Cerebellar nuclear complex (tissue), 1 donor: ENCODE measurements around the gene ADGRF1.
"Not testable (repeated sequence)": the region's sequence is repeated elsewhere in the genome, so short reads cannot be mapped to it uniquely, and the experiment has no call there.

Experiments
- DNase-seq, 2 experiments: peaks; one replicate each; lab custom pipeline; 2025; lab: John Stamatoyannopoulos, UW

ADGRF1 gene

DNA sequence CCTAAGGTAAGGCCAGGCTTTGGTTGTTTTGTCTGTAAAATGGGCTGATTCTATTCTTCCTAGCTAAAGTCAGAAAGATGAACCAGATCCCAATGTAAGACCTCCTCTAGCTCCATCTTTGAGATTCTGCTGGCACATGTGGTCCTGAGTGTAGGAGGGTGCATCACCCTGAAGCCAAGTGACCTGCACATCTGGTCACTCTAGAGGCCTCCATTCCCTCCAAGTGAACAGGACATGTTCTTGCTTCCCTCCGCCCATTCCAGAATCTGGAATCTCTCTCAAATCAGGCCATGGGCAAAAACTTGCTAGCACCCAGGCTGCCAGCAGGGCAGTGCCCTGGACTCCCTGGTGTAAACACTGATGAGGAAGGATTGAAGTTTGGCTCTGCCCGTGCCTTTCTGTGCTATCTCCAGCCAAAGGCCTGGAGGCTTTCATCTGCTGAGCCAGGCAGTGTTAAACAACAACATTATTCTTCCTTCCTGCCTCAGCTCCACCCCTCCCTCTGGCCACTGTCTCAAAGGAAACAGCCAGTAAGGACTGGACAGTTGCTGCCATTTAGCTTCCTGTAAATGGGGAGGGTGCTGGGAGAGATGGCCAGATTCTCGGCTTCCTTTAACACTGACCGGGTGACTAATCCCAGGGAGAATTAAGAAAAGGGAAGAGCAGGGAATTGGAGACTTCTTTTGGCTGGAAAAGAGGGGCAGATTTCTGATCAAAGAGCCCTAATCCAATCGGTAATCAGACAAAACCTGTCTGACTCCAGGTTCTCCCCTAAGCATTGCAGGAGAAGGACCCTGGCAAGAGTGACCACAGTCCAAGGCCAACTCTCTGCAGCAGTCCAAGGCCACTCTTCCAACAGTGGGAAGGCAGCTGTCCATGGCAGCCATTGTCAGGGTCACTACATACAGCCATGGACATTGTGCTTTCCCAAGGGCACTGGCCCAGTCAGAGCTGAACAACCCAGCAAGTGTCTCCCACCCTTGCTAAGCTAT is 19.5 kb upstream of the ADGRF1 start:
- no peak for DNase-seq

DNA sequence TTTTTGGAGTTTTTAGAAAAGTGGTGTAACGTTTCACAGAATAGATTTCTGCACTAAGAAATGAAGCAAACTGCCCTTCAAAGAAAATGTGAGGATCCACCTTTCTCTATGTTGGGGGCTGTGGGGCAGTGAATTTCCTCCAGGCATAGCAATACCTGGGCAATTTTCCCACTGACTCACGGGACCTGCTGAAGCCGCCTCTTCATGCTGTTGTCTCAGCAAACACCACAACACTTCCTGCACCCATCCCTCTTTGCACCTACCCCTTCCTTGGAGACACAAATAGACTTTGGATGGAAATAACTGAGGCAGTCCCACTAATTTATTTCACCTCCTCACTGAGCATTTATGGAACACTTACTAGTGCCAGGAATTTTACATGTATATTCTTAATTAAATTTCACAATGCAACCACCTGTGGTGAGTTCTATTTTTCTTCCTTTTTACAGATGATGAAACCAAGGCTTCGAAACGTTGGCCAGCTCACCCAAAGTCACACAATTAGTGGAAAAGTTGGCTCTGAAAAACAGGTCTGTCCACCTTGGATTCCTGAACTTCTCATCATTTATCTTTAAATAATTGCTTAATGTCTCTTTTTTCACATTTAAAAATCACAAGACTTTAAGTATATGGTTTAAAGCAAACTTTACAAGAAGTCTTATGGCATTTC is 17.2 kb upstream of the ADGRF1 start:
- DNase-seq, result no peak

DNA sequence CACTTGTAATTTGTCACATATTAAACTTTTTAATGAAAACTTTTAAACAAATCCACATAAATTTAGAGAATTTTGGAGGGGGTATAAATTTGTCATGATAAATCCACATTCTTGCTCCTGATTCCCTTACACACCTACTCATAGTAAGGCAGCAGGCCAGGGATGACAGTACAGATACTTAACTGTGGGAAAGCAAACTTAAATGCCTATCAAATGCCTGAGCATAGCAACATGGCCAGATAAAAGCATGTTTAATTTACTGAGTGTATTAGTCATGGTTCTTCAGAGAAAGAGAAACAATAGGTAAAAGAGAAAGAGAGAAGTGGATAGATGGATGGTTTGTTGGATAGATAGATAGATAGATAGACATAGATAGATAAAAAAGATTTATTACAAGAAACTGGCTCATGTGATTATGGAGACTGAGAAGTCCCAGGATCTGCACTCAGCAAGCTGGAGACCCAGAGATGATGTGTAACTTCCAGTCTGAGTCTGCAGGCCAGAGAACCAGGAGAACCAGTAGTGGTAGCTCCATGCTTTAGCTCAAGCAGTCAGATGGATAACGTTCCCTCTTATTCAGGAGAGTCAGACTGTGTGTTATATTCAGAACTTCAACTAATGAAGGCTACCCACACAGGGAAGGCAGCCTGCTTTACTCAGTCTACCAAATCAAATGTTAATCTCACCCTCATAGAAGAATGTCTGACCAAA is 15.9 kb upstream of the ADGRF1 start:
- DNase-seq, result no peak

DNA sequence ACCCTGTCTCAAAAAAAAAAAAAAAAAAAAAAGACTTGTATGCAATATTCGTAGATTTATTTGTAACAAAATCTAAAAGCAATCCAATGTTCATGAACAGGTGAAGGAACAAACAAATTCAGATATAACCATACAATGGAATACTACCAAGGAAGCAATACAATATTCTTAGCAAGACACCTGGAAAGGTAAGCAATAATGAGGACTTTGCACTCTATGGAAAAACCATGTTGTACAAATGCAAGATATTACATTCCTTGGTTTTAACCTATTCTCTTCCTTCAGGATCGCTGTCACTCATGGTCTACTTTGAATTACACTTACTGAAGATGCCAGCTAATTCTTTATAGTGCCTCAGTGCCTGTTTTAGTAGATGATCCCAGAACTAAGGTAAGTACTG is 14.7 kb upstream of the ADGRF1 start:
- DNase-seq, result no peak

DNA sequence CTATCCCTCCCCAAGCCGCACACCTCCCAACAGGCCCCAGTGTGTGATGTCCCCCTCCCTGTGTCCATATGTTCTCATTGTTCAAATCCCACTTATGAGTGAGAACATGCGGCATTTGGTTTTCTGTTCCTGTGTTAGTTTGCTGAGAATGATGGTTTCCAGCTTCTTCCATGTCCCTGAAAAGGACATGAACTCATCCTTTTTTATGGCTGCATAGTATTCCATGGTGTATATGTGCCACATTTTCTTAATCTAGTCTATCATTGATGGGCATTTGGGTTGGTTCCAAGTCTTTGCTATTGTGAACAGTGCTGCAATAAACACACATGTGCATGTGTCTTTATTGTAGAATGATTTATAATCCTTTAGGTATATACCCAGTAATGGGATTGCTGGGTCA is 12.2 kb upstream of the ADGRF1 start:
- not testable (repeated sequence) for DNase-seq

DNA sequence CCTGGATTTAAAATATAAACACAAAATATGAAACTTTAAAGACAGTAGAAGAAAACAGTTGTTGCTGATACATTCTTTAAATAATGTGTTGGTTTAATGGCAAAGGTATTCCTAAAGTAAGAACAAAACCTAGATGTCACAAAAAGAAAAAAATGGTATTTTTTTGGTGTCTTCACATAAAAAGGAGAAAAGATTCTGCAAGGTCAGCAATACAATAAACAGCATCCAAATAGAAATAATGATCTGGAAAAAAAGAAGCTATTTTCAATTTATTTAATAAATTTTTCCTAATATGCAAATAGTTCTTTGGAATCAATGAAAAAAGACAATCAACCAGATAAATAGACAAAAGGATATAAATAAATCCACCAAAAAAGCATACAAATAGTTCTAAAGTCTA is 6.5 kb upstream of the ADGRF1 start:
- DNase-seq, result no peak

DNA sequence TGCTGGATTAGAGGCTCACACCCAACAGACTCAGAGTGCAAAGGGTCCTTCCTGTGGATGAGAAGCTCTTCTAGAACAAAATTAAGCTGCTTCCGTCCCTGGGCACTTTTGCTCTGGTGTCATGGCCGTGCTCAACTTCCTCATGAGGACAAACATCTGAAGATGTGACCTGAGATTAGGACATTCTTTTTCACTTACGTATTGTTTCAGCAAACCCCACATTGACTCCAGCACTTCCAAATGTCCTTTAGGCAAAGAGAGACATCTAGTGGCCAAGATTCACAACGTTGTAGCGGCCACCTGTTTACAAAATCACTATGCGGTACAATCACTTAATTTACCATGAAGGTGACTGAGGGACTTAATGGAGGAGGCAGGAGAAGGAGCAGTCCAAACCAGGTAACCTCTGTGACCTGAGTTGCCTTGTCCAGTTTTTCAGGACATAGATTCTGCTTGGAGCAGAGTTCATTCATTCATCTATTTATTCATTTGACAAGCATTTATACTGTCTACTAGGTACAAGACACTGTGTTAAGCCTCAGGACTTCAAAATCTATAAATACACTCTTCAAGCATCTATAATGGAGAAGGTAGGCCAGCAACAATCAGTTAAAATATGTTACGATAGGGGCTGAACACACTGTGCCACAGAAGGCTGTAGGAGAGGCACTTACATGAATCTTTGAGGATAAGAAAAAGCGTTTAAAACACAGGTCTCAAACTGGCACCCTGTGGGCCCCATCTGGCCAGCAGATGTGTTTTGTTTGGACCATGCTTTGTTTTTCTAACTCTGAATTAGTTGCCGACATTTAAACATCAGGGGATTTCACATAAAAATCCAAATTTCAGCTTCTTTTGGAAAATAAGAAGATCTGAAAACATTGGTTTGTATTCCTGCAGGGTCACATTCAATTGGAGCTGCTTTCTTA is 5.6 kb upstream of the ADGRF1 start:
- DNase-seq, result peak in 1 of 2 experiments; percentile 19

GRCh38 chr6:47047097-47047478 is 5.0 kb upstream of the ADGRF1 start:
- no peak for DNase-seq

GRCh38 chr6:47044397-47044796 is 2.3 kb upstream of the ADGRF1 start:
- DNase-seq, result no peak

DNA sequence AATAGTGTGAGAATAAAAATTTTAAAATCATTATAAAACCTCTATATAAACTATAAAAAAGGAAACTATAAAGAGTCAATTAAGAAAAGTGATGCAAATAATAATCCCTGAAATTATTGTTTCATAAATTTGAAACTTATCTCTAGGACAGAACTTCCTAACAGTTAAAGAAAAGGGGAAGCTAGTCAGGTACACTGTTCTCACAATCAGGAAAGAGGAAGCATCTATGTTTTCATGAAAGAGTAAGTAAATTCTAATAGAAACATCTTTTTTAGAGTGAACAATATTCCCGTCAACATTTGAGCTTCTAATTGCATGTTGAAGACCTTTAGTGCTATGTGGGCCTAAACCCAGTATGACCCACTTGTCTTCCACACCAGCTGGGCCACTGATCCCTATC is 1.2 kb upstream of the ADGRF1 start:
- no peak for DNase-seq

DNA sequence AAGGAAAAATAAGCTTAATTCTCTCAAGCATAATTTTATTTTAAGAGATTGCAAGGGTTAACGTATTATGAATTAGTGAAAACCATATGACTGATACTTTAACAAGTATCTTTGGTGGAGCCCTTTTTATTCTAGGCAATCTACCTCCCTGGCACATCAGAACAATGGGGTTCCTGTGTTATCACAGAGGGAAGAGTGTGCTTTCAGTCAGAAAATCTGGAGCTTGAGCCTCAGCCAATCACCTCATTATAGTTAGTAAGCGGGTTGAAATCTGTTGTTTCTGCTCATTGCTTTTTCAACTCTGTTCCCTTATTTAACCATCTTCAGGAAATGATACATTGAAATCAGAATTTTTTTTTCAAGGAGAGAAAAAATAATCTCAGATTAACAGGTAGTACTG is 391 bp downstream of the ADGRF1 start:
- no peak for DNase-seq

DNA sequence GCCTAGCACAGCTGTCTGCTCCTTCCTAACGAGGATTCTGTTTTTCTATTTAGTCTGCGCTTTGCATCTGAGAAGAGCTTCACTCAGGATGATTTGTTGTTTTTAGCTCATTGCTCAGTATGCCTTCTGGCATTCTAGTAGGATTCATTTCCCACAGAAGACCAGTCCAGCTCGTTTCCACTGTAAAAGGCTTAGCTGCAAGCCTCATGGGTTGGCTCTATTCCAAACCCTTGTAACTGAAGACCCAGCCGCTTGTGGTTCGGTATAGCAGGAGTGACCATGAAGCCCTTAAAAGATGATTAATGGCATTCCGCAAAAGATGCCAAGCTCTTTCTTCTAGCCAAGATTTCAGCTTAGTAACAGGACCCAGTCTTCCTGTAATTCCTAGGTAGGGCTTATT is 7.2 kb downstream of the ADGRF1 start:
- DNase-seq, result no peak

- peak in 1 of 2 experiments; percentile 44 for DNase-seq
Observed at GRCh38 chr6:47034421-47034820, 7.7 kb downstream of the ADGRF1 start.

GRCh38 chr6:47032974-47033765 is 9.0 kb downstream of the ADGRF1 start:
- DNase-seq, result no peak

- DNase-seq, result no peak
Observed at GRCh38 chr6:47031656-47032055, 10.5 kb downstream of the ADGRF1 start.

DNA sequence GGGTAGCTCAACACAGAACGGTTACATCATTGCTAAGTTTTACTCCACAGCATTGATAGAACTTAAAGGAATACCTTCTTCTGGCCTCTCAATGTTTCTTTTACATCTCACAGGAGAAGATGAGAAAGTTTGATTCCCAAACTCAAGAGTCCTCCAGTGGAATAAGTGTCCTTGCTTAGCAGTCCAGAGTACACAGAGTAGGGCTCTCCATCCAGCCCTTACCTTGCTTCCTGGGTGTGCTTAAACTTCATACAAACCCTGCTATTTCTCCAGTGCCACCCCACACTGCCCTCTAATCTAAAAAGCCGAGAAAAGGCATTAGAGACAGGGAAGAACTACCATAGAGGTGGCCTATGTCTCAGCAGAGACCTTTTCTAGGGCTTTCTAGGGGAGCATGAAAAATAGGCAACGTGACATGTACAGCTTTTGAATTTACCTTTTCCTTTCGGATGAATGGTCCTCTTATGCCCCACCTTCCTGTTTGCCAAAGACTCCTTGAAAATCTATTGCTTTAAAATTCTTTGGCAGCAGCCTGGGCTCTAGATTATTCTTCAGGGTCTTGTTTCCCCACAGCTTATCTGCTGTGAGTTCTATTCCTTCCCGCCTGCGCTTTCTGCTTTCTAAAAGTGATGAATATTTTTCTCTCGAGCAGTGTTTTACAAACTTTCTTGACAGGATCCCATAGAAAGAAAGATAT is 12.1 kb downstream of the ADGRF1 start:
- no peak for DNase-seq

DNA sequence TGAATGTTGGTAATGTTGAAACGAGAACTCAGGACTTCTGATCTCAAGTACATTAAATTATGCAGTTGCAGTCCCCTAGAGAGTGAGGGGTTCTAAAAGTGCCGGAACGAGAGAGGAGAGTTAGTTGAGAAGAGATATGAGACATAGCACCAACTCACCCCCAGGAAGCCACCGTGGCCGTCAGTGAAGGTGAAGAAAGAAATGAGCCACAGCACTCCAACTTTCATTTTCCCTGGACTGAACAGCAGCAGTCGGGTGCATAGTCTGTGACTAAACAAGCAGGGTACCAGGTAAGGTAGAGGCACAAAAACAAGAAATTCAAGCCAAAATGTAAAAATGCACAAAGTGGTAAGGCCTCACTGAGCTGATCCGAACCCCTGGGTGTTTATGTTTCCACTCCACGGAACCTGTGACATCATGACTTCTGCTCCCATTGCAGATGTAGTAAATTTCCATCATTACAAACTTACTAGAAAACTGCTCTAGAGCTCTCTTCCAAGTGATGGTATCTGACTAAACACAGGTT is 13.2 kb downstream of the ADGRF1 start:
- no peak for DNase-seq

DNA sequence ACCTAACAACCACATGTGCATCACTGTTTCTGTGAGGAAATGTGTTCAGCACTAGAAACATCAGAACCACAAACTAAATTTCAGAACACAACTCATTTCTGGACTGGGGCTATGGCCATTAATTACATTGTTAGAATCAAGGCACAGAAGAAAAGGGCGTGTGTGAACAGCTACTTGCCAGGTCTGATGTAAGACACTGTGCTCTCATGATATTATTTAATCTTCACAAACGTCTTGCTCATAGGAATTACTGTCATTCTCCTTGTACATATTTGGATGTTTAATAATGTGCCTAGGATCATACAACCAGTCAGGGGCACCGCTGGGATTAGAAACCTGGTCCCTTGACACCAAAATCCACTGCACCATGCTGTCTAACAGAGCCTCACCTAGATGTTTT is 14.8 kb downstream of the ADGRF1 start:
- no peak for DNase-seq

GRCh38 chr6:47026679-47027078 is 15.5 kb downstream of the ADGRF1 start:
- DNase-seq, result no peak

GRCh38 chr6:47023573-47023972 is 18.6 kb downstream of the ADGRF1 start:
- no peak for DNase-seq
